Globus pallidus (tissue), 1 donor: ENCODE data around the gene C6orf62.
"Not testable (repeated sequence)": the region's sequence is repeated elsewhere in the genome, so short reads cannot be mapped to it uniquely, and the experiment has no call there.

ENCODE experiments used
- DNase-seq: peaks from one replicate; pipeline ENCODE4 v3.0.0-alpha.2; 2015; ENCODE audit warnings: low spot score

C6orf62 gene

DNA sequence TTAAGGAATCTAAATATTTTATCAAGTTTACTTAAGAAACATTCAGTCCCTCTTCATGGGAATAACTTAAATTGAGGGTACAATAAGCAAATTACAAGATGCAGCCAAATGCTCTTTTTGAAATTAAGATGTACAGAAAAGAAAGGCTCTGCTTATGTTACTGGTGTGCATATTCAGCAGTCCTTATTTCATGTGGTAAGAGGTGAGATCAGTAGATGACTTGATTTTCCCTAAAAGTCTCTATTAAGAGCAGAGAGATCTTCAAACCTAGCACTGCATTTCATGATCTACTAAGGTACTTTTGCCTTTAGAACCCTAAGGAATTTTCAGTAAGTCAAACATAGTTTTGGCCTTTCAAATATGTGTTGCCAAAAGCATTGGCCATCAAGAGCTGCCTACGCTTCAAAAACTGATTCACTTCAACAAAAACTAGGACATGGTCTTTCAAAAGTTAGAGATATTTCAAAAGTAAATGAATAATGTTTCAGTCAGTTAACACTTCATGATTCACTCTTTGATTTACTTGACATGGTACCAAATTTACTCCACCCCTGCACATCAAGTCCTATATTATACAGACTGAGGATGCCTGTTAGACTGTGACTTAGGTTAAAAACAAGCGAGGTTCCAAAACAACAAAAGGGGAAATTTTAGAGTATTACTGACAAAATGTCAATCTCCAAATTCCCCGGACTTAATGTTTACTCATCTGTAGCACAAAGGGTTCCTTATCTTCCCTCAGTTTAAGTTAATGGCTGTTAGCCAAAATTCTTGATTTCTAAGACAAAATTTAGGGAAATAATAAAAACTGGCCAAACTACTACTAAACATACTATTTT lies 19.2 kb downstream of the C6orf62 start:
- no peak for DNase-seq

DNA sequence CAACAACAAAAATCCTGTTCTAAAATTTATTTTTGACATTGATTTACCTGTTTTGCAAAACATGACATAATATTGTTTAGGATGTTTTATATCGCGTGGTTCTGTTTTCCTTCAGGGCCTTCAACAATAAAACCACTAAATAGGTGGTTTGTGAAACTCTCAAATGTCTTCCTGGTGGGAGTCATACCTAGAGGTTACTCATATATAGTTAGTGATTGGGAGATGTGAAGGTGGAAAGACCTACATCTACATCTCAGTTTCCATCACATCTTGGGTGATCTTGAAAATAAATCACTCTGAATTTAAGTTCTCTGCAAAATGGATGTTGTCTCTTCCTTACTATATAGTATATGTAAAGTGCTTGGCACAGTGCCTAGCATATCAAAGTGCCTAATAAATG lies 22.9 kb downstream of the C6orf62 start:
- no peak for DNase-seq

DNA sequence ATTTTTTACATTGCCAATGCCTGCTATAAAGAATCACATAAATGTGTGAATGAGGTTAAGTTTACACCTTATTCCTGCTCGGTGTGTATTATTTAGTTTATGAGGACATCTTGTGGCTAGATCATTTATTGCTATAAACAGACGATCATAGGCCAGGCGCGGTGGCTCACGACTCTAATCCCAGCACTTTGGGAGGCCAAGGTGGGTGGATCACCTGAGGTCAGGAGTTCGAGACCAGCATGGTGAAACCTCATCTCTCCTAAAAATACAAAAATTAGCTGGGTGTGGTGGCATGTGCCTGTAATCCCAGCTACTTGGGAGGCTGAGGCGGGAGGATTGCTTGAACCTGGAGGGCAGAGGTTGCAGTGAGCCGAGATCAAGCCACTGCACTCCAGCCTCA lies 23.3 kb downstream of the C6orf62 start:
- DNase-seq: not testable (repeated sequence)

DNA sequence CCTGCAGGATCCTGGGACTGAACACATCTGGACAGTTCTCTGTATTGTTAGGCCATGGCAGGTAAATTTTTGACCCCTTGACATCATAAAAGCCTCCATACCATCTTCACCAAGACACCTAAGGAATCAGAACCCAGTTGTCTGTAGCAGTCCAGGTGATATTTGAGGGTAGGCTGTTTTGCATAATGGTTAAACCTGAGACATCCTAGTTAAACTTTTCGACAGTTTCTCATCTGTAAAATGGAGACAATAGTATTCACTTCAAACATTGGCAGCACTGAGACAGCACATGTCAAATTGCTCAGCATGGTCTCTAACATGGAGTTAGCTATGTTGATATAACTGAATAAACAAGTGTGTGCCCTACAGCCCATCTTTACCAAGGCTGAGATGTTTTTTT lies 24.8 kb downstream of the C6orf62 start:
- no peak for DNase-seq

DNA sequence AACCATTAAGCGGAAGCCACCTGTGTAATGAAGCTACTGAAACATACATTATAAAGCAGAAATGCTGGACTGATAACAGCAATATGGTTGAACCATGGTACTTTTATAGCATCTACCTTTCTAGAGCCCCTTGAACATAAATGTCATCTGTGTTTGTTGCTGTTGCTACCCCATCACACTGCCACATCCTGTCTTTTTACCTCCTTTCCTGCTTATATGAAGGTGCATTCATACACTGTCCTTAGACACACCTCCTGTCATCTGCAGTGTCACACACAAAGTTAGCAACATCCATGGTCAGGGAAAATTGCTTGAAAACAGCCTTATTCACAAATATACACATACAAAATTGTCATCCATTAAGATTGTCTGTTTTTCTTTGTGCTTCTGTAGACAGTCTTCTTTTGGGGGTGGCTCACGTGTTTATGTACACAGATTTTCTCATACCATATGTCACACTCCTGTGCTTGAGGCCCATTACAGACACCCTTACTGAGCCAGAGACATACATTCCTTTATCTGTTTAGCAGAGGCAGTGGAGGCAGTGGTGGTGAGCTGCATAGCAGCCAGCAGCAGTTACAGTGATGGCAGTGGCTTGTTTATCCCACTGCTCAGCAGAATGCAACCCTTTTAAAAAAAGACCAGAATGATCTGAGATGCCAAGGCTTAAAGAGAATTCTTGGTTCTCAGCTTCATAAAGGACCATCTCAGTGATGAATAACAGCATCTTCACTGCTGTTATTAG lies 25.9 kb downstream of the C6orf62 start:
- no peak for DNase-seq

DNA sequence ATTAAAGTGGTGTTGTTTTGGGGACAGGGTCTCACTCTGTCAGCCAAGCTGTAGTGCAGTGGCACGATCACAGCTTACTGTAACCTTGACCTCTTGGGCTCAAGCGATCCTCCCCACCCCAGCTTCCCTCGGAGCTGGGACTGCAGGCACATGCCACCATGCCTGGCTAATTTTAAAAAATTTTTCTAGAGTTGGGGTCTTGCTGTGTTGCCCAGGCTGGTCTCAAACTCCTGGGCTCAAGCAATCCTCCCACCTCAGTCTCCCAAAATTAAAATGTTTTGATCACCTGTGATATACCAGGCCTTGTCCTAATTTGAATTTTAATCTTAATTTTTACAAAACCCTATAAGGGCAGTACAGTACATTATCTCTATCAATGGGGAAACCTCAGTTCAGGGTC lies 26.5 kb downstream of the C6orf62 start:
- no peak for DNase-seq

DNA sequence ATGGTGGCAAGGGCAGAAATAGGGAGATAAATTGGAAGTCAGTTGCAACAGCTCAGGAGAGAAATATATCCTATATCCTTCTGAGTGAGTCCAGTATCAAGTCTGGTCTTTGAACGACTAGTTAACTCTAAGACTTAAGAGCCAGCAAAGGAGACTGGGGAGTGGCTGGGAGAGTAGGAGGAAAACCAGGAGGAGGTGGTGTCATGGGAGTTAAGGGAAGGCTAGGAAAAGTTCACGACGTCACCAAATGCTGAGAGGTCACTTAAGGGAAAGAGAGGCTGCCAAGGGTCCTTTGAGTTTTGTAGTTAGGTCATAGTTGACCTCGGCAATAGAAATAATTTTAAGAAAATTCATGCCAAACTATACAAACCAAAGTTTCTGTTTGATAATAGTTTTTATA lies 27.0 kb downstream of the C6orf62 start:
- no peak for DNase-seq

DNA sequence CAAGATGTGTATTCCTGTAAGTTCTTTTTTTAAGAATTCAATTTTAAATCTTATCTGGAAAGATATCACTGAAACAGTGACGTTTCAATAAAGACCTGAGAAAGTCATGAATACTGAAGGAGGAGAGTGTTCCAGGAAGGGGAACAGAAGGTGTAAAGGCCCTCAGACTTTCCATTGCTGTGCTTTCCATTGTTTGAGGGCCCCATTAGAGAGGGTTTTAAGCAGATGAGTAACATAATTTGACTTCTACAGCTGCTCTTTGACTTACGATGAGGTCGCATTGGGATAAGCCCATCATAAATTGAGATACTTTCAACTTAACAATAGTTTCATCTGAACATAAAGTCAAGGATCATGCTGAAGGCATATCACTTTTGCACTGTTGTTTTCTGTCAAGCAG lies 27.4 kb downstream of the C6orf62 start:
- no peak for DNase-seq

DNA sequence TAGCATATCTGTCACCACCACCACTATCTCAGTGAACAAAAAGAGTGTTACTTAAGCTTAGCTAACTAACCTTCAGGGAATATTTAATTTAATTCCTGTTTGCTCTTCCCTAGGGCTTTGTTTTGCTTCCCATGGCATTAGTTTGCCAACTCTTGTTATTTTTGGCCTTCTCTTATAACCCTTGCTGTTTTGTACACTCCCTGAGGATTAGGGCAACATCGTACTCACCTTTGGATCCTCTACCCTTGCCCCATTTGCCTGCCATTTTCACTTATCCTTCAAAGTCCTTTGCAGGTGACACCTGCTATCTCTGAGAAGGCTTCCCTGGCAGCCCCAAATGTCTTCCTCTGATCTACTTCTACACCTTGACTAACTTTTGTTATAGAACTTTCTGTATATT lies 28.4 kb downstream of the C6orf62 start:
- DNase-seq: no peak

DNA sequence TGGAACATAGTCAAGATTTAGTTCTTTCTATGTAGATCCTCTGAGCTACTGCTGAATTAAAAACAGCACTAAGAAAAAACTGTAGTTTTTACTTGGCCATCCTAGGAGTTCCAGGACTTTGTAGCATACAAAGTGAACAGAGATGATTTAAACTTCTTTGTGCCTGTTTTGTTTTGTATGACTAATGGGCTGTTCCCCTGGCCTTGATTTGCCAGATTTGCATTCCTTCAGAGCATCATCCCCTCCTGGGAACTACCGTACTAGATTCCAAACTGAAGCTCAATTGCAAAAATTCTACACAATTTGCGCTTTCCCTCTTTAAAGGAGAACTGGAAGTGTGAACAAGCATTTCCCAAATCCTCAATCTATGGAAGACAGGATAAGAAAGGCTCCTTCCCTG lies 29.0 kb downstream of the C6orf62 start:
- DNase-seq: no peak

DNA sequence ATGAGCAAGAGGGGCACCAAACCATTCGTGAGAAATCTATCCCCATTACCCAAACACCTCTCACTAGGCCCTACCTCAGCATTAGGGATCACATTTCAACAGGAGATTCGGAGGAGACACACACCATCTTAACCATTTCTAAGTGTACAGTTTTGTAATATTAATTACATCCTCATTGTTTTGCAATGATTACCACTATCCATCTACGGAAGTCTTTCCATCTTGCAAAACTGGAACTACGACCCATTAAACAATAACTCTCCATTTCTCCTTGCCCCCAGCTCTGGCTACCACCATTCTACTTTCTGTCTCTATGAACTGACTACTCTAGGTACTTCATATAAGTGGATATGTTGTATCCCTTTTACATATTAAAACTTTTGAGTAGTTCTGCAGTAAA lies 32.0 kb downstream of the C6orf62 start:
- DNase-seq: no peak

DNA sequence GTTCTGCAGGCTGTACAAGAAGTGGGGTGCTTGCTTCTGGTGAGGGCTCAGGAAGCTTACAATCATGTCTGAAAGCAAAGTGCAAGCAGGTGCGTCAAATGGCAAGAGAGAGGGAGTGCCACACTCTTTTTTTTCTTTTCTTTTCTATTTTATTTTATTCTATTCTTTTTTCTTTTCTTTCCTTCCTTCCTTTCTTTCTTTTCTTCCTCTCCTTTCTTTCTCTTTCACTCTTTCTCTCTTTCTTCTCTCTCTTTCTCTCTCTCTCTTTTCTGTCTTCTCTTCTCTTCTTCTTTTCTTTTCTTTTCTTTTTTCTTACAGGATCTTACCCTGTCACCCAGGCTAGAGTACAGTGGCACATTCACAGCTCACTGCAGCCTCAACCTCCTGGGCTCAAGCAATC lies 32.5 kb downstream of the C6orf62 start:
- no peak for DNase-seq

DNA sequence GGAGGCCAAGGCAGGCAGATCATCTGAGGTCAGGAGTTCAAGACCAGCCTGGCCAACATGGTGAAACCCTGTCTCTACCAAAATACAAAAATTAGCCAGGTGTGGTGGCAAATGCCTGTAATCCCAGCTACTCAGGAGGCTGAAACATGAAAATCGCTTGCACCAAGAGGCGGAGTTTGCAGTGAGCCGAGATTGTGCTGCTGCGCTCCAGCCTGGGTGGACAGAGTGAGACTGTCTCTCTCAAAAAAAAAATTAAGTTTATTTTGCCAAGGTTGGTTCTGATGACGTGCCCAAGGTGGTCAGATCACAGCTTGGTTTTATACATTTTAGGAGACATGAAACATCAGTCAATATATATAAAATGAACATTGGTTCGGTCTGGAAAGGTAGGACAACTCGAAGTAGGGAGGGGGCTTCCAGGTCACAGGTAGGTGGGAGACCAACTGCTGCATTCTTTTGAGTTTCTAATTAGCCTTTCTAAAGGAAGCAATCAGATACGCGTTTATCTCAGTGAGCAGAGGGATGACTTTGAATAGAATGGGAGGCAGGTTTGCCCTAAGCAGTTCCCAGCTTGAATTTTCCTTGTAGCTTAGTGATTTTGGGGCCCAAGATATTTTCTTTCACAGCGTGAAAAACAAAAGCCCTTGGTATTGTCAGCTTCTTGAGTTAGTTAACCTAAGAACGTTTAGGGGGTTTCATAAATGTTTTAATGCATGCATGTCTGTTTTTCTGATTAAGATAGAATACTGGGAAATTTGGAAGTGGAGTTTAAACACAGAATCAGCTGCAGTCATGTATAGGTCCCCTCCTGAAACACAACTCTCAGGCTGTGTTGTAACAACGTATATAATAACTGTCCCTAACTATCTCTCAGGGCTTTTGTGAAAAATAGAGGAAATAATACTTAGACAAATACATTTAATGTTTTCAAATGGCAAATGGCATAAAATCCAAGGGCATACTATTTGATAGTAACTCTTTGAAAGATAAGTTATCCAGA lies 35.4 kb downstream of the C6orf62 start:
- DNase-seq: no peak

DNA sequence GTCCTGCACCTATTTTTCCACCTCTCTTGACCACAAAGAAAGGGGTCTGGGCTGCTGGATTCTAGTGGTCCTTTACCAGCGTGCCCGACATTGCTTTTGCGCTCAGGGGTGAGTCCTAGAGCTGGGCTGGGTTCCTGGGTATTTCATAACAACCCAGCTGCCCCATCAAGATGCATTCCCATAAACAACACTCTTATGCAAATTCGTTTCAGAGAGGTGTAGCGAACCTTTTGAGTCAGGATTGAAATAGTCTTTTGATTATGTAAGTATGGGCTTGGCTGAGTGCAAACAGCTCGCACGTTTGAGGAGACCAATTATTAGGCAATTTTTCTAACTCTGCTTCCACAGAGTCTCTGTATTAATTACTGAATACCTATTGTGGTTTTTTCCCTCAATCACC lies 38.4 kb downstream of the C6orf62 start:
- DNase-seq: no peak

DNA sequence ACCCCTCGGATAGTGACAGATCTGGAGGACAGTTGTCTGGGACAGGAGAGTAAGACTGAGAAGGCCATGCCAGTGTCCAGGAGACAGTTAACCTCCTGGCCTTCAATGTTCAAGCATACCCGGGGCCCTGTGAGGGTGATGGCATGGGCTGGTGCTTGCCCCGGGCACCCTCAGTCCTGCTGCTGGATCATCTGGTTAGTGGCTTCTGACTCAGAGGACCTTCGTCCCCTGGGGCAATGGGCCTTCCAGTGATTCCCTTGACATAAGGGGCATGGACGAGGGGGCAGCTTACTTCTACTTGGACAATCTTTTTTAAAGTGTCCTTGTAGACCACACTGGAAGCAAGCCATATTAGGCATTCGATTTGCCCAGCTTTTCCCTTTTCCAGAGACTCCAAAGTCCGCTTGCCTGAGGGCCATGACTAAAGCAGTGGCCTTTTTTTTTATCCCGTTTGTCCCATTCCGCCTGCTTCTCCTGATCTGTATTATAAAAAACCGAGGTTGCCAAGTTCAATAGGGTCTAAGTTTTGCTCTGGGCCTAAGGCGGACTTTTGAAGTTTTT lies 40.1 kb downstream of the C6orf62 start:
- DNase-seq: not testable (repeated sequence)

DNA sequence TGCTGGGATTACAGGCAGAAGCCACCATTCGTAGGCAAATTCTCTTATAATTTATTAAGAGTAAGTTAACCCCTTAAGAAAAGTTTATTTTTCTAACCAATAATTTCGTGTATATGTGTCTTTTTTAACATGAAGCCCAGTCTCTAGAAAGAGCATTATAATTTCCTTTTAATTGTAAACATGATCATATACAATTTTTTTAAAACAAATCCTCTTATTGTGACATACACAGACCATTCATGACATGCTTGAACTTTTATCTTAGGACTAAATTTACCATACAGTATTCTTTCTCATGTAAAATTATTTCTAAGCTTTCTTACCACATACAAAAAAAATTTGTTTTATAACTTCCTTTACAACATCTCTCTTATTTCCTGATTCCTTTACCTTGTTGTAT lies 45.3 kb downstream of the C6orf62 start:
- no peak for DNase-seq

DNA sequence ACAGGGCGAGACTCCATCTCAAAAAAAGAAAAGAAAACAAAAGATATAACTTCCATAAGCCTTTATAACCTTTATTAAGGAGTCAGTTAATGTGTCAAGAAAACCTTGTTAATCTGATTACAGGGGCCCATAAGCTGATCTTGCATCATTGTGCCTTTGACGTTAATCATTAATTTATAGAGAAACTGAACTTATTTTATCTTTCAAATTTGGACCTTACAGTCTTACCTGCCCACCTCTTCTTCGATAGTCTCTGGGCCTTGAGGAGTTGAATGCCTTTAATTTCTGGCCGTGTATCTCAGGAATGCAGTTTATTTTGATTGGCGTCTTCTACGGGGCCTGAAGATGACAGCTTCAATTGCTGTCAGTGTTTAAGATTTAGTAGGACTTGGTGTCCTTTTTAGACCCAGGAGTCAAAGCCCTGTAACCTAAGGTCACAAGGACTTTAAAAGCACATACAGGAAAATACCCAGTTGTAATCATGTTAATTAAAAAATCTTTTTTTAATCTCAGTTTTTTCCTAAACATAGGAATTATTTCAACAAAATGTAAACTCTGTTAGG lies 46.3 kb downstream of the C6orf62 start:
- no peak for DNase-seq

DNA sequence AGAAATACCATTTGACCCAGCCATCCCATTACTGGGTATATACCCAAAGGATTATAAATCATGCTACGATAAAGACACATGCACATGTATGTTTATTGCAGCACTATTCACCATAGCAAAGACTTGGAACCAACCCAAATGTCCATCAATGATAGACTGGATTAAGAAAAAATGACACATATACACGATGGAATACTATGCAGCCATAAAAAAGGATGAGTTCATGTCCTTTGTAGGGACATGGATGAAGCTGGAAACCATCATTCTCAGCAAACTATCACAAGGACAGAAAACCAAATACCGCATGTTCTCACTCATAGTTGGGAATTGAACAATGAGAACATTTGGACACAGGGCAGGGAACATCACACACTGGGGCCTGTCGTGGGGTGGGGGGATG lies 47.9 kb downstream of the C6orf62 start:
- DNase-seq: not testable (repeated sequence)

DNA sequence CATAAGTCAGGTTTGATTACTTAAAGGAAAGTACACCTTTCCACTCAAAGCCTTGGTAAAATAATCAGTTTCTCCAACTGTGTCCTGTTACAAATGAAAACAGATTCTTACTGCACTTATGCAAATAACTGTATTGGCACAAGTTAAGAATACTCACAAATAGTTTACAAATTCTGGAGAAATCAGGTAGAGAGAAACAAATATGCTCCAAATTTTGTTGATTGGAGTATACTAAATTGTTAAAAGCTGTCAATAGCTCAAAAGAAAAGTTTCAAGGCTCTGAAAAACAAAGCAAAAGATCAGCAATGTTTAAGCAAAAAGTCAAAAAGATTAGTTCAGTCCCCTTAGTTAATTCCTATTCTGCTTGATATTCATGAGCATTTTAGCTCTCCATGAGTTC lies 48.5 kb downstream of the C6orf62 start:
- not testable (repeated sequence) for DNase-seq

DNA sequence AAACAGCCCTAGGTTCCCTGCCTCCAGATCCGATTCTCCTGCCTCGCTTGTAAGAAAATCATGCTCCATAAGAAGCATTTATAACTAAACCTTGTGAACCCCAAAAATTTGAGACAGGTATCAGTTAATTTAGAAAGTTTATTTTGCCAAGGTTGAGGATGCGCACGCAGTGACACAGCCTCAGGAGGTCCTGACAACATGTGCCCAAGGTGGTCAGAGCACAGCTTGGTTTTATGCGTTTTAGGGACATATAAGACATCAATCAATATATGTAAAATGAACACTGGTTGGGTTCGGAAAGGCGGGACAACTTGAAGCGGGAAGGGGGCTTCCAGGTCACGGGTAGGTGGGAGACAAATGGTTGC lies 50.0 kb downstream of the C6orf62 start:
- no peak for DNase-seq
